ENCODE results near the gene PDS5A.
A peak's percentile ranks its signal among the peaks of the same experiment; 100 is the strongest.
"Not testable (repeated sequence)": the region's sequence is repeated elsewhere in the genome, so short reads cannot be mapped to it uniquely, and the experiment has no call there.

PDS5A gene, protein sequence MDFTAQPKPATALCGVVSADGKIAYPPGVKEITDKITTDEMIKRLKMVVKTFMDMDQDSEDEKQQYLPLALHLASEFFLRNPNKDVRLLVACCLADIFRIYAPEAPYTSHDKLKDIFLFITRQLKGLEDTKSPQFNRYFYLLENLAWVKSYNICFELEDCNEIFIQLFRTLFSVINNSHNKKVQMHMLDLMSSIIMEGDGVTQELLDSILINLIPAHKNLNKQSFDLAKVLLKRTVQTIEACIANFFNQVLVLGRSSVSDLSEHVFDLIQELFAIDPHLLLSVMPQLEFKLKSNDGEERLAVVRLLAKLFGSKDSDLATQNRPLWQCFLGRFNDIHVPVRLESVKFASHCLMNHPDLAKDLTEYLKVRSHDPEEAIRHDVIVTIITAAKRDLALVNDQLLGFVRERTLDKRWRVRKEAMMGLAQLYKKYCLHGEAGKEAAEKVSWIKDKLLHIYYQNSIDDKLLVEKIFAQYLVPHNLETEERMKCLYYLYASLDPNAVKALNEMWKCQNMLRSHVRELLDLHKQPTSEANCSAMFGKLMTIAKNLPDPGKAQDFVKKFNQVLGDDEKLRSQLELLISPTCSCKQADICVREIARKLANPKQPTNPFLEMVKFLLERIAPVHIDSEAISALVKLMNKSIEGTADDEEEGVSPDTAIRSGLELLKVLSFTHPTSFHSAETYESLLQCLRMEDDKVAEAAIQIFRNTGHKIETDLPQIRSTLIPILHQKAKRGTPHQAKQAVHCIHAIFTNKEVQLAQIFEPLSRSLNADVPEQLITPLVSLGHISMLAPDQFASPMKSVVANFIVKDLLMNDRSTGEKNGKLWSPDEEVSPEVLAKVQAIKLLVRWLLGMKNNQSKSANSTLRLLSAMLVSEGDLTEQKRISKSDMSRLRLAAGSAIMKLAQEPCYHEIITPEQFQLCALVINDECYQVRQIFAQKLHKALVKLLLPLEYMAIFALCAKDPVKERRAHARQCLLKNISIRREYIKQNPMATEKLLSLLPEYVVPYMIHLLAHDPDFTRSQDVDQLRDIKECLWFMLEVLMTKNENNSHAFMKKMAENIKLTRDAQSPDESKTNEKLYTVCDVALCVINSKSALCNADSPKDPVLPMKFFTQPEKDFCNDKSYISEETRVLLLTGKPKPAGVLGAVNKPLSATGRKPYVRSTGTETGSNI (N-terminal part only)

GRCh38 chr4:39977489-39978377, at the start of gene PDS5A:
Gene PDS5A (minus strand): TSS chr4:39977911. CDS start chr4:39976577, 1,334 bp downstream.
- peak; percentile 70 to 76 for DNase-seq (ENCODE audit: low read depth in 2 of 2)

DNA sequence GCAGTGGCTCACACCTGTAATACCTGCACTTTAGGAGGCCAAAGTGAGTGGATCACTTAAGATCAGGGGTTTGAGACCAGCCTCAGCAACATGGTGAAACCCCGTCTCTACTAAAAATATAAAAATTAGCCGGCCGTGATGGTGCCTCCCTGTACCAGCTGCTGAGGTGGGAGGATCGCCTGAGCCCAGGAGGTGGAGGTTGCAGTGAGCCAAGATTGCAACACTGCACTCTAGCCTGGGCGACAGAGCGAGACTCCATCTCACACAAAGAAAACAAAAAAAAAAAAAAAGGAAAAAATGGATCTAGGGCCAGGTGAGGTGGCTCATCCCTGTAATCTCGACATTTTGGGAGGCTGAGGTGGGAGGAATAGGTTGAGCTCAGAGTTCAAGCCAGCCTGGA, 46.3 kb upstream of the PDS5A start:
- not testable (repeated sequence) for DNase-seq (ENCODE audit: low read depth in 2 of 2)

GRCh38 chr4:40021116-40021515, 43.4 kb upstream of the PDS5A start:
- not testable (repeated sequence) for DNase-seq (ENCODE audit: low read depth in 2 of 2)

GRCh38 chr4:40020221-40020620, 42.5 kb upstream of the PDS5A start:
- DNase-seq (ENCODE audit: low read depth in 2 of 2) = no peak

DNA sequence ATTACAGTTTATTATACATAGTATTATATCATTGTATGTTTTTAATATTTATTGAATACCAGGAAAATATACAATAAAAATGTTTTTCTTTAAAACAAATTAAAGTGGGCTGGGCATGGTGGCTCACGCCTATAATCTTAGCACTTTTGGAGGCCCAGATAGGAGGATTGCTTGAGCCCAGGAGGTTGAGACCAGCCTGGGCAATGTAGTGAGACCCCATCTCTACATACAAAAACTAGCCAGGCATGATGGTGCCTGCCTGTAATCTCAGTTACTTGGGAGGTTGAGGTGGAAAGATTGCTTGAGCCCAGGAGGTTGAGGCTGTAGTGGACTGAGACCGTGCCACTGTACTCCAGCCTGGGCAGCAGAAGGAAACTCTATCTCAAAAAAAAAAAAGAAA, 38.3 kb upstream of the PDS5A start:
- DNase-seq (ENCODE audit: low read depth in 2 of 2) = no peak

- no peak for DNase-seq (ENCODE audit: low read depth in 2 of 2)
These were observed 26.3 kb upstream of the PDS5A start for GRCh38 chr4:40003986-40004385.

GRCh38 chr4:40000711-40001110, 23.0 kb upstream of the PDS5A start:
- DNase-seq (ENCODE audit: low read depth in 2 of 2) = no peak

DNA sequence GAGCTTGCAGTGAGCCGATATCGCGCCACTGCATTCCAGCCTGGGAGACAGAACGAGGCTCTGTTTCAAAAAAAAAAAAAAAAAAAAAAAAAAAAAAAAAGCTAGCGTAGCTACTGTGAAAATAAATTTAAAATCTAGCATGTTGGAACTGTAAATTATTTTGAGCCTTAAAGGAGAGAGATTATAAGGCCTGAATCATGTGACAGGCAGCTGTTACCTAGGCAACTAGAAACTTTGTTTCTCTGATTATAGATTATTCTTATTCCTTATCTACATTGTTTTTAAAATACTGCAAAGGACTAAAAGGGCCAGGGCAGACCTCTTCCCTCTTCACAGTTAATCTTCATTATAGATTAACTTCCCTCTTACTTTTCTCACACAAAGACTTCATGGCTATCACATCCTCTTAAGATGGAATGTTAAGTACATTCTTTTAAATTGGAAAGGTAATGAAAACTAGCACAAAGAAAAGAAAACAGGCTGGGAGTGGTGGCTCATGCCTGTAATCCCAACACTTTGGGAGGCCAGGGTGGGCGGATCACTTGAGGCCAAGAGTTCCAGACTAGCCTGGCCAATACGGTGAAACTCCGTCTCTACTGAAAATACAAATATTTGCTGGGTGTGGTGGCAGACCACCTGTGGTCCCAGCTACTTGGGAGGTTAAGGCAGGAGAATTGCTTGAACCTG, 21.1 kb upstream of the PDS5A start:
- no peak for DNase-seq (ENCODE audit: low read depth in 2 of 2)

DNA sequence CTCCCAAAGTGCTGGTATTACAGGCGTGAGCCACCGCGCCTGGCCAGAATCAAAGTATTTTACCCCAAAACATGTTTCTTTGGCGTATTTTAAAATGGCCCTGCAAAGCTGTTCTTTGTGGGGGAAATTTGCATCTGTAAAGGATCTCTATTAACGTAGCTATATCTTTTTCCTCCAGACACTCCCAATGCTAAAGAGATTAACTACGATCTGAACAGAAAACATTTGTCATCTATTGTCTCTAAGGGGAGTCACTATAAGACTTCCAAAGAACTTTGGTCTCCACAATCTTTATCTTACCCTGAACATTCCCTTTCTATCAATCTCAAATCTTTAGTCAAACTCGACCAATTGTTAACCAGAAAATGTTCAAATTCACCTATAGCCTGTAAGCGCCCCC, 19.1 kb upstream of the PDS5A start:
- DNase-seq (ENCODE audit: low read depth in 2 of 2) = no peak

GRCh38 chr4:39994406-39994805, 16.7 kb upstream of the PDS5A start:
- no peak for DNase-seq (ENCODE audit: low read depth in 2 of 2)

DNA sequence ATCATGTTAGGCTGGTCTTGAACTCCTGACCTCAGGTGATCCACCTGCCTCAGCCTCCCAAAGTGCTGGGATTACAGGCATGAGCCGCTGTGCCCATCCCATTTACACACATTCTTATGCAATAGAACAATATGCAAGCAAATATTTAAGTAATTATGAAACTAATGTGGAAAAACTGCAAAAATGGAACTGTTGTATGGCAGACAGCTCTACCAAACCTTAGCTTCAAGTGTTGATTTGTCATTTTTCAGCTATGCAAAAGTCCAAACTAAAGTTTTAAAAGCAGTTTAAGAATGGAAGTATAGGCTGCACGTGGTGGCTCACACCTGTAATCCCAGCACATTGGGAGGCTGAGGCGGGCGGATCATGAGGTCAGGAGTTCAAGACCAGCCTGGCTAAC, 11.7 kb upstream of the PDS5A start:
- not testable (repeated sequence) for DNase-seq (ENCODE audit: low read depth in 2 of 2)

DNA sequence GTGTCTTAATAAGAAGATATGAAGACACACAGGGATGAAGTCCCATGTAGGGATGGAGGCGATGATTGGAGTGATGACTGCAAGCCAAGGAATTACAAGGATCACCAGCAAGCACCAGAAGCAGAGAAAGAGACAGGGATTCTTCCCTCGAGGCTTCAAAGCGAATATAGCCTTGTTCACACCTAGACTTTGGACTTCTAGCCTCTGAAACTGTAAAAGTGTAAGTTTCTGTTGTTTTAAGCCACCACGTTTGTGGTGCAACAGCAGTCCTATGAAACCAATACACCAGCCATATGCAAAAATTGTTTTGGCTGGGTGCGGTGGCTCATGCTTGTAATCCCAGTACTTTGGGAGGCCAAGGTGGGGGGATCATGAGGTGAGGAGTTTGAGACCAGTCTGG, 9.8 kb upstream of the PDS5A start:
- no peak for DNase-seq (ENCODE audit: low read depth in 2 of 2)

- DNase-seq (ENCODE audit: low read depth in 2 of 2) = no peak
These were observed 1.2 kb upstream of the PDS5A start for GRCh38 chr4:39978904-39979303.

DNA sequence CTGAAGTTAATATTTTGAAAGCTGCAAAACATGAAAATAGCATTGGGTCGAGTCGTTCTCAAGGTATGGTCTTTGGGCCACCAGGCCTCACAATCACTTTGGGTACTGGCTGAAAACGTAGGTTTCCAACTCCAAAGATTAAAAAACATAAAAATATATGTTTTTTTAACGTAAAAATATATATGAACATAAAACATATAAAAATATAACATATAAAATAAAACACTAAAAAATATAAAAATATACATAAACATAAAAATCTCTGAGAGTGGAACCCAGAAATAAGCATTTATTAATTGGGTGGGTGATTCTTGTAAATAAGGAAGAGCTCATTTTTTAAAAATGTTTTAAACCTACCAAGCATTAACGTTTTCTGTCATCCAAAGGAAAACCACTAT, 666 bp upstream of the PDS5A start:
- no peak for DNase-seq (ENCODE audit: low read depth in 2 of 2)

DNA sequence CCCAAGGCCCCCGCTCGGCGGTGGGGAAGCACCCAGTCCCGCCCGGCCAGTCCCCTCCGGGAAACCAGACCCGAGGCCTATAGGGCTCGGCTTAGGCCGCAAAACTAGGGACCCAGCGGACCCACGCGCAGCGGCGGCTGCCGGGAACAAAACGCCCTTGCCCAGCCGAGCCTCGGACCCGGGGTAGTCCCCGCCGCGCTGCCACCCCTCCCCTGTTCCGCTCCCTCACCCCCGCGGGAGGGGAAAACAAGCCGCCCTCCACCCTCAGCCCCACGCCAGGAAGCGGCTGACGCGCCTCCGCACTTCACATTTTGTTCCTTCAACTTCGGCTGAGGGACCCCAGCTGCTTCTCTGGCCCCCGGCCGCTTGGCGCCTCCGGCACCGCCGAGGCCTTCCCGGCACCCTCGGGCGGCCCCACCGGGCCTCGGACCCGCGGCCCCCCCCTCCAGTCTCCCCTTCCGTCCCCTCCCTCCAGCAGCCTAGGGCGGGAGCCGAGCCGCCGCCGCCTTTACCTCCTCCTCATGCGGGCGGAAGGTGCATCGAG, 694 bp downstream of the PDS5A start:
- no peak for DNase-seq (ENCODE audit: low read depth in 2 of 2)

DNA sequence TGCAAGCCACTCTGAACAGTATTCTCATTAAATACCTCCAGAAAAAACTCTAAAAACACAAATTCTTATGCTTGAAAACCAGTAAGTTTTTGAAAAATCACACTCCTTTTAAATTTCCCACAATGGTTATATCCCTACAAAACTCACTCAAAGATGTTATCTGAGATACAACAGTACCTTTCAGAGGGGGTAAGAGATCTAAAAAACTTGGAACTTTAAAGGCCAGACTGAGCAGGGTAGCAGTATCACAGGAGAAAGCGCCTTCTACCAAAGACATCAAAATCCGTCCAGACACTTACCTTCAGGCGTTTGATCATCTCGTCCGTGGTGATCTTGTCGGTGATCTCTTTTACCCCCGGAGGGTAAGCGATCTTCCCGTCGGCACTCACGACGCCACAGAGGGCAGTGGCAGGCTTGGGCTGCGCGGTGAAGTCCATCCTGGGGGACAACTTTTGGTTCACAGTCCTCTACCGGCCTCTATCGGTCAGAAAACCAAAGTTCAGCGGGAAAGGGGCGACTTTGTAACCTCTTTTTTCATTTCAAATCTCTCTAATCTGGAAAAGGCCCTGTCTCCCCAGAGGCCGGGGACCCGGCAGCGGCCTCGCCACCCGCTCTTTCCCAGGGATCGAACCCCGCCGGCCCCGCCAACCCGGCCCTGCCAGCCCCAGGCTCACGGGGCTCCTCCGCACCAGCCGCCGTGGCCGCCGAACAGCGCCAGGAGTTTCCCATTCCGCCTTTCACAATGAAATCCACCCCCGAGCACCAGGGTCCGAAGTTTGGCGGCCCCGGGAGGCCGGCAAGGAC, 1.4 kb downstream of the PDS5A start:
- peak; percentile 36 to 39 for DNase-seq (ENCODE audit: low read depth in 2 of 2)

GRCh38 chr4:39975488-39976089, 2.1 kb downstream of the PDS5A start:
- no peak for DNase-seq (ENCODE audit: low read depth in 2 of 2)

- DNase-seq (ENCODE audit: low read depth in 2 of 2) = not testable (repeated sequence)
These were observed 4.7 kb downstream of the PDS5A start for GRCh38 chr4:39973052-39973451.
